Fibroblast of skin of right biceps (primary cell): ENCODE data around the gene FKBP1A.
A peak's percentile ranks its signal among the peaks of the same experiment; 100 is the strongest.

ENCODE experiments used
- DNase-seq: peaks from one replicate; pipeline ENCODE4 v3.0.0-alpha.2; 2013

The FKBP1A gene

DNA sequence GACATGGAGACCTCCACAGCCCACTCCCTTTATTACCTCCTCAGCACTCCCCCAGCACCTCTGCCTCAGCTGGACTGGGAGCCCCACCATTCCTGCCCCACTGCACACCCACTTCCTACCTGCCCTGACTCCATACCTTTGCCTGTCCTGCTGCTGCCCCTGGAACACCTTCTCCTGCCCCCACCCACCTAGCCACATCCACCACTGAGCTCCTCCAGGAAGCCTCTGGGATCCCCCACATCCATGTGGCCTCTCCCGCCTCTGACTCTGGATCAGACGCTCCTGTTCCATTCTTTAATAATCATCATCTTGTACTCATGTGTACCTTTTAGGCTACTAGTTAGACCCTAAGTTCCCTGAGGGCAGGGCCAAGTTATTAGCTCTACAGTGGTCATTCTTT lies 61.8 kb downstream of the FKBP1A start:
- no peak for DNase-seq

GRCh38 chr20:1330075-1330830 lies 62.6 kb downstream of the FKBP1A start:
- DNase-seq: no peak

- no peak for DNase-seq
Measured at GRCh38 chr20:1328680-1329330, 64.0 kb downstream of the FKBP1A start, which contains the start of gene SDCBP2. Gene SDCBP2, minus strand, starts transcription at chr20:1329139. Its CDS starts 8,723 bp downstream, at chr20:1320416.

DNA sequence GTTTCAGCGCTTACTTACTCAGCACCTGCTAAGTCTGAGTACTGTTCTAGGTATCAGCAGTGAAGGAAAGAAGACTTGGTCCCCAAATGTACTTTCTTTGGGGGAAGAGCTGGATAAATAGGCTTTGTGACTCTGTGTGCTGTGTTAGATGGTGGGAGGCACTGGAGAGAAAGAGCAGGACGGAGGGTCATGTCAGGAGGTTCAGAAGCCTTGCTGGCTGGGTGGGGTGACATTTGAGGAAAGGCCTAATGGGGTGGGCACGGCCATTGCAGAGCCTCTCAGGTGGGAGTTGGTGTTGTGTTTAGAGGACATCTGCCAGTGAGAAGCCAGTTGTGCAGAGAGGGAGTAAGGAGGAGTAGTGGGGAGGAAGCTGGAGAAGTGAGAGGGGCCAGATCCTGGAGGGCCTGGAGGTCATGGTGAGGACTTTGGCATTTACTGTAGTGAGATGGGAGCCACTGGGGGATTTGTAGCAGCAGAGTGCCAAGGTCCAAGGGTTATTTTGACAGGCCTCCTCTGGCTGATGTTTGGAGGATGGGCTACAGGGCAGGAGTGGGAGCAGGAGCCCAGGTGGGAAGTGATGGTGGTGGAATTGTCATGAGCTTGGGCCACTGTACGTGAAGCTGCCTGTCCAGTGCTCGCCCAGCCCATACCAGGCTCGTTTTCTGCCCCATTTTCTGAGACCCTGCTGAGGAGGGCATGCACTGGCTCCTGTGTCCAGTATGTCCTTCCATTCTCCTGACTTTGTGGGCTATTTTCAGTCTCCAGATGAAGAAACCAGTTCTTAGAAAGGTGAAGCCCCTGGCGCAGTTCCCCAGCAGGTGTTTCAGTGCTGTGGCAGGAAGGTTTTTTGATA lies 64.8 kb downstream of the FKBP1A start:
- no peak for DNase-seq

- peak; percentile 70 for DNase-seq
Measured at GRCh38 chr20:1327241-1327653, 65.6 kb downstream of the FKBP1A start.

DNA sequence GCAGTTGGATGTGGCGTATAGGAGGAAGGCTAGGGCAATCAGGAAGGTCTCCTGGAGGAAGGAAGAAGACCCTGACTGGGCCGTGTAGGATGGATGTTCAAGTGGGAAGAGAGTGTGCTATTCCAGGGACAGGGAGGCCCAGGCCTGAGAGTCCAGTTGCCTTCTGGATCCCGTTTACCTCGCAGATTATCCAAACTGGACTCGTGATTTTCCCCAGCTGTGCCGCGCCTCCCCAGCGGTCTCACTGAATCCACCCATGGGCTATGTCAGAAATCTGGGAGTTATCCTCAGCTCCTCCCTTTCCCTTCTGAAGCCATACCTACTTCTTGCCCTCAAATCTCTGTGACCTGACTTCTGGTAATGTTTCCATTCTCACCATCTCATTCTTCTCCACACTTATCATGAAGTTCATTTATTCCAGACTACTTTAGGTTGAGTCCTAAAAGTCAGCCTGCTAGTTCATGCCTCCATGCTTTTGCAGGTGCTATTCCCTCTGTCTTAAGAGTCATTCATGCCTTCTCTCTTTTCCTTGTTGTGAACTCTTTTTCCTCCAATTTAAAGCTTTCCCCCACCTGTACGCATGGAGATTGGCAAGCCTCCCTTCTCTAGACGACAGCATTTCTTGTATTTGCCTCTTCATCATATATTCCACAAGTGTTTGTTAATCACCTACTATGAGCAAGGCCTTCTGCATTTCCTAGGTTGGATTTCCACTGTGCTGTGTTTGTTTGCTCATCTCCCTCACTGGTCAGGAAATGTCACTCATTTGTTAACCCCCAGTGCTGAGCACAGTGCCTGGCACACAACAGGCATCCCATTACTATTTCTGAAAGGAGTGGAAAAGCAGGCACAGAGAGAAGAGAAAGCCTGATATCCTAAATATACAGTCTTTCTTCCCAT lies 66.6 kb downstream of the FKBP1A start:
- DNase-seq: no peak

- peak; percentile 96 for DNase-seq
Measured at GRCh38 chr20:1325173-1326030, 67.5 kb downstream of the FKBP1A start.

DNA sequence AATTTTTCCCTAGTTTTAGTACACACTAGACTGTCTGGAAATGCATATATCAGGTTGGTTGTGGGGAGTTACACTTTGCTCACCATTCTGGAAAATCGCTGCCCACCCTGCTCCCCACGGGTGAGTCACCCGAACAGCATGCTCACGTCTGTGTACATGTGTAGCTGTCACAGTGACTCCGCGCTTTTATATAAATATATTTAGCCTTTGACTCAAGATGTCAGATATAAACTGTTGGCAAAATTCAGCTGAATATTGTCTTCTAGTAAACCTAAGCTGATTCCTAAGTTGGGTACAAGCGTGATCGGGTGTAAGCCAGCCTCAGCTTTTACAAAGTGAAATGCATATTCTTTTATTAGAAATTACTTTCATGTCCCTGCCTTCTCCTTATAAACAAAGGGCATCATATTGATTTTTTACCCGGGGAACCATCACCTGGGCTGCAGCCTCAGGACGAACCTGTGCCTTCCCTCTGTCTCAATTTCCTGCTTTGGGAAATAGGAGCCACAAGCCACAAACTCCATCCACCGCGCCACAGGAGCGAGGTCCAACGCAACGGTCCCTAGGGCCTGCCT lies 68.2 kb downstream of the FKBP1A start:
- DNase-seq: peak; percentile 74

- no peak for DNase-seq
Measured at GRCh38 chr20:1323830-1324597, 68.8 kb downstream of the FKBP1A start.

- DNase-seq: no peak
Measured at GRCh38 chr20:1323256-1323655, 69.6 kb downstream of the FKBP1A start.

DNA sequence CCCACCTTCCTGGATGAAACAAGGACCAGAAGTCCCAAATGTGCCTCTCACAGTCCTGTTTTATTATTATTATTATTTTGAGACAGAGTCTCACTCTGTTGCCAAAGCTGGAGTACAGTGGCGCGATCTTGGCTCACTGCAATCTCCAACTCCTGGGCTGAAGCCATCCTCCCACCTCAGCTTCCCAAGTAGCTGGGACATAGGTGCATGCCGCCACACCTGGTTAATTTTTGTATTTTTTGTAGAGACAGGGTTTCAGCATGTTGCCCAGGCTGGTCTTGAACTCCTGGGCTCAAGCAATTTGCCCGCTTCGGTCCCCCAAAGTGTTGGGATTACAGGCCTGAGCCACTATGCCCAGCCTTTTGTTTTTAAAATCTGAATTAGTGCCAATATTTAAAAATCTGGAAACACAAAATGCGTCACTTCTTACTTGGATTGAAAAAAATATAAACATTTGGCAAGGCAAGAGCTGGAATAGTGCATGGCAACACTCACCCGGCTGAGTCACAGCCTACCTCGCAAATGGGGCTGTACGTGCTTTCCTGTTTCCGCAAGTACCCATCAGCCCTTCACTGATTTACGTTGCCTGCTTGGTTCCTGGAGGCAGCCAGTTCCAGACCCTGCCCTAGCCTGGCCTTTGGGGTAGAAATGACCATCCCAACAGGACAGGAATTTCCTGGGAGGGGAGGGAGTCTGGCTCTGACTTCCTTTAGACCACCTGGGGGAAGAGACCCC lies 70.2 kb downstream of the FKBP1A start:
- peak; percentile 88 for DNase-seq

- DNase-seq: no peak
Measured at GRCh38 chr20:1321654-1321939, 71.3 kb downstream of the FKBP1A start.

DNA sequence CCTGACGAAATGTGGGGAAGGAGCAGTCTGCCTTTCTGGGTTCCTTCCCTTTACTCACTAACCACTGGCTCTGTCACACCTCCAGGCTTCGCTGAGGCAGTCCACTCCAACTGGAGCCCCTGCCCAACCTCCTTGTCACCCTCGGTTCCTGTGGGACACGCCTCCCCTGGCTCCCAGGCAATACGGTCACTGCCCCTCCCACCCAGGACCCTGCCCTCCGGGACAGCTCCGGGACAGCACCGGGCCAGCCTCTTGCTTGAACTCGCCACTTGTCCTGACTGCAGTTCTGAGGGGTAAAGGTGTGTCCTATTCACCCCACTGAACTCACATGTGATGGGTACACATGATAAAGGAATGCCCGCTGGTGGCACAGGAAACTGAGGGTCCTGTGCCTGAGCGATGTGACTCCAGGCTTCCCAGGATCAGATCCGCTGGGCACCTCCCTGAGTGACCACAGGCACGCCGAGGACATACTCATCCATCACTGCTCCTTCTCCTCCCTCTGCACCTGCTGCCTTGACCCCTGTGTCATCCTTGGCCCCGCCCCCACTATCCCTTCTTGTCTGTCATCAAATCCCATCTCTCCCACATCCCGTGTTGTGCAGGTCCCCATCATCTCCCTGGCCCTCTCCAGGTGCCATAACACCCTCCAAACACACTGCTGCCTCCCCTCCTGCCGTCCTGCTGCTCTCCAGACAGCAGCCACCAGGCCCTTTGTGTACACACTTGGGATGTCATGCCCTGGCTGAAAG lies 71.8 kb downstream of the FKBP1A start:
- DNase-seq: no peak

DNA sequence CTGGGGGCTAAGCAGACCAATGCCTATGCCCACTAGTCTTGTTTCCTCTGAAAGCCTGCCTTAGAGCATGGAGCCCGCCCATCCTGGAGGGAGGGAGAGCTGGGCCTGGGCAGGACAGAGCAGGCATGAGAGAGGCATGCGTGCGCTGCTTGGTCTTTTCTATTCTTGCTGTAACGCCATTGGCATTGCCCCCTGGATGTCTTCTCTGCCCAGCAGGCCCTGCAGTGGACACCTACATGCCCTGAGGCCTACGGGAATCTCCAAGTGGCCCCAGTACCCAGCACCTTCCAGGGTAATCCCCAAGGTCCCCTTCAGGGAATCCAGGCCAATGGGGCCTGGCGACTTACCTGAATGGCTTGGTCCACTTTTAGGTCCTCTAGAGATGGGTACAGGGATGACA lies 72.8 kb downstream of the FKBP1A start:
- no peak for DNase-seq

DNA sequence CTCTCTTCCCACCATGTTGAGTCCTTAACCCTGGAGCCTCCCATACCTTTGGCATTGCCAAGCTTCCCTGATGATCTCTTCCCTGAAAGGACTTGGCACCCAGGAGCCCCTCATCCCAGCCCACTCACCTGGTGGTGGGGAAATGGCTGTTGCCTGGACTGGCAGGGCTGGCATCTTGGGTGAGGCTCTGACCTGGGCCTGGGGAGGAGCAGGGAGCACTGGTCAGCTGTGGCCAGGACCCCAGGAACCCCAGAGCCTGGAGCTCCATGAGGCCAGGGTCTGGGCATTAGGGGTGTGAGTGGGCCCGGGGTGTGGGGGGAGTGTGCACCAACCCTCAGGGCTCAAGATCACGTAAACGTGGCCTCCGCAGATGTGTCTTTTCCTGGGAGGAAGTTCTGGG lies 73.4 kb downstream of the FKBP1A start:
- DNase-seq: no peak

DNA sequence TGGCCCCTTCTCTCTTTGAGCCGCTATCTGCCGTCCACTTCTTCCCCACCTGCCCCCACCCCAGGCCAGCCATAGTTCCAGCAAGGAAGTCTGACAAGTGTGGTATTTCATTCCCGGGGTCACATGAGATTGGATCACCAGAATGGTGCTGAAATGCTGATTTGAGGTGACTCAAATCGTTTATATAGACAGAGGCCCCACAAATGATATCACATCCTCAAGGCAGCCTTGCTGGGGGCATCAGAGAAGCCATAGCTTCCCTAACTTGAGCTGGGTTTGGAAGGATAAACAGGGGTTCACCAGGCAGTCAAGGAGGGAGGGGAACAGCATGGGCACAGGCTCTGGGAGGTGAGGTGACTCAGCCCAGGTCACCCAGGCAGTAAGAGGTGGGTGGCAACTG lies 73.8 kb downstream of the FKBP1A start:
- DNase-seq: no peak
